Prostate gland (tissue), 2 donors: ENCODE data around the gene PLPP6.

Source experiments
- POLR2A ChIP-seq: fragments of 450-650 bp; IDR thresholded peaks from one replicate; pipeline ENCODE4 v1.6.1; 2016; ENCODE audit warnings: antibody characterized with exemption, mild to moderate bottlenecking
- TF ChIP-seq, protein P1 (sequence below), 4 experiments: fragments of 200-600 bp in 2 of 4; fragments of 450-650 bp in 2 of 4; sonication (generic) in 2 of 4; IDR thresholded peaks; 1 replicate in 3 of 4; 2 replicates in 1 of 4; pipeline ENCODE4 v1.5.1; 2016 to 2019; ENCODE audit warnings: antibody characterized with exemption in 4 of 4, mild to moderate bottlenecking in 2 of 4, moderate library complexity in 2 of 4

DNA sequence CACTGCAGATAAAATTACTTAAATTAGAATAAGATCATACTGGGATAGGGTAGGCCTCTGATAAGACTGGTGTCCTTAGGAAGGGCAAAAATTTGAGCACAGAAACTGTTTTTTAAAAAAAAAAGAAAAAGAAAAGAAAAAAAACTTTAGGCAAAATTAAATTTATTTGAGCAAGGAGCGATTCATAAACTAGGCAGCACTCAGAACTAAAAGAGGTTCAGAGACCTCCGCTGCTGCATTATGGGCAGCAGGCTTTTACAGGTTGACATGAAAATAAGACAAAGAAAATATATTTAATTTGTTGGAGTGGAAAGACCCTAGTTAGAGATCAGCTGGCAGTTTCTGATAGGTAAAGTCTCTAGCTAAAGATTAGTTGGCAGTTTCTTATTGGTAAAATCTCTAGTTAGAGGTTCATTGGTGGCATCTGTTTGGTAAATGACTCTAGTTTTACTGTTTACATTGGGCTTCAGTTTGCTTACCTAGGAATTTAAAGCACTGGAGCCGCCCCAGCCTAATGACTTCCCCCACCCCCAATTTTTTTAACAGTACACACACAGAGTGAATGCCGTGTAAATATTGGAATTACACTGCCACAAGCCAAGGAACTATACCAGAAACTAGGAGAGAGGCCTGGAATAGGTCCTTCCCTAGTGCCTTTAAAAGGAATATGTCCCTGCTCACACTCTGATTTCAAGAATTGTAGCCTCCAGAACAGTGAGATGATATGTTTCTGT is 4.5 kb upstream of the PLPP6 start:
- TF ChIP-seq, protein P1, sequence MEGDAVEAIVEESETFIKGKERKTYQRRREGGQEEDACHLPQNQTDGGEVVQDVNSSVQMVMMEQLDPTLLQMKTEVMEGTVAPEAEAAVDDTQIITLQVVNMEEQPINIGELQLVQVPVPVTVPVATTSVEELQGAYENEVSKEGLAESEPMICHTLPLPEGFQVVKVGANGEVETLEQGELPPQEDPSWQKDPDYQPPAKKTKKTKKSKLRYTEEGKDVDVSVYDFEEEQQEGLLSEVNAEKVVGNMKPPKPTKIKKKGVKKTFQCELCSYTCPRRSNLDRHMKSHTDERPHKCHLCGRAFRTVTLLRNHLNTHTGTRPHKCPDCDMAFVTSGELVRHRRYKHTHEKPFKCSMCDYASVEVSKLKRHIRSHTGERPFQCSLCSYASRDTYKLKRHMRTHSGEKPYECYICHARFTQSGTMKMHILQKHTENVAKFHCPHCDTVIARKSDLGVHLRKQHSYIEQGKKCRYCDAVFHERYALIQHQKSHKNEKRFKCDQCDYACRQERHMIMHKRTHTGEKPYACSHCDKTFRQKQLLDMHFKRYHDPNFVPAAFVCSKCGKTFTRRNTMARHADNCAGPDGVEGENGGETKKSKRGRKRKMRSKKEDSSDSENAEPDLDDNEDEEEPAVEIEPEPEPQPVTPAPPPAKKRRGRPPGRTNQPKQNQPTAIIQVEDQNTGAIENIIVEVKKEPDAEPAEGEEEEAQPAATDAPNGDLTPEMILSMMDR (IDR thresholded peaks at IDR 0.05): no peak
- TF ChIP-seq POLR2A: no peak
